Adrenal gland (tissue), 12 donors: Measurements from ENCODE around the gene ITPR1. TPM values are rescaled to one million over a fixed set of nuclear protein-coding genes. Genes with fewer than 3 reads are reported as not detected.

Experiments used
- DNase-seq, 7 donors: peaks; one replicate each; pipeline ENCODE4 v3.0.0-alpha.2; 2019 to 2020
- H3K27ac ChIP-seq, 5 donors: fragments of 200-600 bp; sonication (generic) in 4 of 5; 1 replicate in 3 of 5; 2 replicates in 2 of 5; pipeline versions ENCODE4 v1.5.1 to v1.8.0; 2016 to 2020; ENCODE audit warnings: mild to moderate bottlenecking in 1 of 5
- H3K27me3 ChIP-seq: fragments of 200-600 bp; 2 replicates; pipeline ENCODE4 v1.8.0; 2021
- H3K36me3 ChIP-seq, 2 donors: fragments of 200-600 bp; replicated peaks in 1 of 2; 1 replicate in 1 of 2; 2 replicates in 1 of 2; pipeline versions ENCODE4 v1.5.1 to v1.8.0; 2018 to 2022
- H3K4me1 ChIP-seq, 2 donors: fragments of 200-600 bp; replicated peaks in 1 of 2; 1 replicate in 1 of 2; 2 replicates in 1 of 2; pipeline versions ENCODE4 v1.5.1 to v1.8.0; 2018 to 2021
- H3K4me3 ChIP-seq, 4 donors: fragments of 200-600 bp; sonication (generic) in 3 of 4; one replicate each; pipeline ENCODE4 v1.5.1; 2016 to 2018
- H3K9me3 ChIP-seq, 3 donors: fragments of 200-600 bp; sonication (generic) in 1 of 3; replicated peaks in 1 of 3; 1 replicate in 2 of 3; 2 replicates in 1 of 3; pipeline versions ENCODE4 v1.5.1 to v1.8.0; 2016 to 2021
- POLR2A ChIP-seq, 2 donors: fragments of 450-650 bp; IDR thresholded peaks; one replicate each; pipeline ENCODE4 v1.6.1; 2017; ENCODE audit warnings: antibody characterized with exemption in 2 of 2, mild to moderate bottlenecking in 2 of 2, moderate library complexity in 1 of 2
- WGBS, 4 donors: extraction: QIAGEN DNeasy Blood & Tissue Kit in 2 of 4; methylation state at CpG; one replicate each; pipeline versions ENCODE4 v1.1.5 to v1.1.7; 2013 to 2017; 5-methylcytosine and 5-hydroxymethylcytosine counted together
- intact Hi-C, 2 donors: fragments of 100-400 bp; cut with DNase I; formaldehyde crosslinking; loops; one replicate each; pipeline versions ENCODE4 v1.14.1 to v1.15.0; 2022 to 2023
- polyA plus RNA-seq, 3 donors: library from polyadenylated mRNA; stranded (reverse); fragments of 200-250 nt in 2 of 3; fragments of 350-450 nt in 1 of 3; fragmentation: Illumina TruSeq in 1 of 3; extraction: RNeasy Lipid Tissue Mini Kit (QIAGEN cat#74804) in 1 of 3; gene quantifications; one replicate each; pipeline ENCODE4 v1.2.3, GENCODE V29; 2013 to 2014
- total RNA-seq, 9 donors: library from RNA; depleted of rRNA in 4 of 9; stranded (reverse); fragments of >200 nt in 4 of 9; fragments of 120-200 nt in 1 of 9; fragmentation: NEBNext Ultra II Directional in 1 of 9; extraction: Animal tissue kit (Norgen Biotek cat#: 25700) in 1 of 9; gene quantifications; one replicate each; pipeline versions ENCODE4 v1.1.0 to v1.2.4, GENCODE V29; 2013 to 2023
- TF ChIP-seq, protein P1 (sequence below), 6 experiments: fragments of 450-650 bp in 4 of 6; fragments of 200-600 bp in 2 of 6; sonication (generic) in 1 of 6; IDR thresholded peaks; 1 replicate in 5 of 6; 2 replicates in 1 of 6; pipeline versions ENCODE4 v1.5.1 to v1.8.0; 2016 to 2021; ENCODE audit warnings: antibody characterized with exemption in 6 of 6, mild to moderate bottlenecking in 2 of 6, moderate library complexity in 1 of 6
- donor health status: healthy with polysubstance abuse.
- donor health status: Bipolar disorder and iron deficiency.
- donor health status: DM: yes; HTN: yes; CAD: no.
- donor health status: DM: no; HTN: no; CAD: no.
- donor health status: DM: no; HTN: no; CAD: no.
- donor health status: DM: yes; HTN: yes; CAD: no.

The ITPR1 gene
- total and polyA plus RNA-seq, 12 donors = 21.6 to 198 (median 76.6) TPM

DNA sequence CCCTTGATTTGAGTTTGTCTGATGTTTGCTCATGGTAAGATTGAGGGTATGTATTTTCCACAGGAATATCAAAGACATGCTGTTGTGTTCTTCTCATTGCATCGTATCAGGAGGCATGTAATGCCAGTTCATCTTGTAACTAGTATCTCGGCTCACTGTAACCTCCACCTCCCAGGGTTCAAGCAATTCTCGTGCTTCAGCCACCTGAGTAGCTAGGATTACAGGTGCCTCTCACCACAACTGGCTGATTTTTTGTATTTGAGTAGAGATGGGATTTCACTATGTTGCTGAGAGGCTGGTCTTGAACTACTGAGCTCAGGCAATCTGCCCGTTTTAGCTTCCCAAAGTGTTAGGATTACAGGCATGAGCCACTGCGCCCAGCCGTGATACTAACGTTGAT is 323.2 kb downstream of the ITPR1 start:
- intact Hi-C loops = no loop called here
- Histone ChIP-seq H3K9me3 (no peaks in the 10 kb centered on the region), H3K4me1 (no peaks in the 10 kb centered on the region), H3K4me3 (no peak overlapping the region), H3K36me3 (peaks cover 0 to 23% of the 10 kb centered on the region in 2 donors), H3K27ac (no peak overlapping the region), H3K27me3 (no peaks in the 10 kb centered on the region)
- no peak for DNase-seq
- TF ChIP-seq, protein P1, sequence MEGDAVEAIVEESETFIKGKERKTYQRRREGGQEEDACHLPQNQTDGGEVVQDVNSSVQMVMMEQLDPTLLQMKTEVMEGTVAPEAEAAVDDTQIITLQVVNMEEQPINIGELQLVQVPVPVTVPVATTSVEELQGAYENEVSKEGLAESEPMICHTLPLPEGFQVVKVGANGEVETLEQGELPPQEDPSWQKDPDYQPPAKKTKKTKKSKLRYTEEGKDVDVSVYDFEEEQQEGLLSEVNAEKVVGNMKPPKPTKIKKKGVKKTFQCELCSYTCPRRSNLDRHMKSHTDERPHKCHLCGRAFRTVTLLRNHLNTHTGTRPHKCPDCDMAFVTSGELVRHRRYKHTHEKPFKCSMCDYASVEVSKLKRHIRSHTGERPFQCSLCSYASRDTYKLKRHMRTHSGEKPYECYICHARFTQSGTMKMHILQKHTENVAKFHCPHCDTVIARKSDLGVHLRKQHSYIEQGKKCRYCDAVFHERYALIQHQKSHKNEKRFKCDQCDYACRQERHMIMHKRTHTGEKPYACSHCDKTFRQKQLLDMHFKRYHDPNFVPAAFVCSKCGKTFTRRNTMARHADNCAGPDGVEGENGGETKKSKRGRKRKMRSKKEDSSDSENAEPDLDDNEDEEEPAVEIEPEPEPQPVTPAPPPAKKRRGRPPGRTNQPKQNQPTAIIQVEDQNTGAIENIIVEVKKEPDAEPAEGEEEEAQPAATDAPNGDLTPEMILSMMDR (IDR thresholded peaks at IDR 0.05) = no peak
- WGBS, 4 donors = 95 to 98% (median 96%) methylated on average over 7 of the region's 7 CpGs

DNA sequence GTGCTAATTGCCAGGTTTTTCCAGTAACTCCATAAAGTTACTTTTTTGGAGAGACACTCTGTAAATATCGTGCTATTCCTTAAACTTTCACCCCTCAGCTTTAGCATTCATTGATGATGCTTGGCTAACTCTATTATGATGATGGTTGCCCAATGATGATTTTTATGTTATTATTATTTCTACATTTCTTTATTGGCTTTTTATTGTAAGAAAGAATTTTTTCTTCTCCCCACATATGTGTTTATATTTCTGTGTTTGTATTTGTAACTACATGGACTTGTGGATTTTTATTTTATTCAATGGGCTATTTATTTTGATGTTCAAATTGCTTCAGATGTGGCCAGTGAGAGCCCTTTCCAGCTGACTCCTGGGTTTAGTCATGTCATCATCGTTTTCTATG is 323.6 kb downstream of the ITPR1 start:
- Histone ChIP-seq H3K27ac (no peak overlapping the region), H3K9me3 (no peaks in the 10 kb centered on the region), H3K27me3 (no peaks in the 10 kb centered on the region), H3K36me3 (peaks cover 0 to 23% of the 10 kb centered on the region in 2 donors), H3K4me1 (no peaks in the 10 kb centered on the region), H3K4me3 (no peak overlapping the region)
- 68 to 97% (median 74%) methylated on average over 2 of the region's 2 CpGs for WGBS, 4 donors
- intact Hi-C loops = no loop called here
- no peak for DNase-seq
- TF ChIP-seq, protein P1 (IDR thresholded peaks at IDR 0.05) = no peak

DNA sequence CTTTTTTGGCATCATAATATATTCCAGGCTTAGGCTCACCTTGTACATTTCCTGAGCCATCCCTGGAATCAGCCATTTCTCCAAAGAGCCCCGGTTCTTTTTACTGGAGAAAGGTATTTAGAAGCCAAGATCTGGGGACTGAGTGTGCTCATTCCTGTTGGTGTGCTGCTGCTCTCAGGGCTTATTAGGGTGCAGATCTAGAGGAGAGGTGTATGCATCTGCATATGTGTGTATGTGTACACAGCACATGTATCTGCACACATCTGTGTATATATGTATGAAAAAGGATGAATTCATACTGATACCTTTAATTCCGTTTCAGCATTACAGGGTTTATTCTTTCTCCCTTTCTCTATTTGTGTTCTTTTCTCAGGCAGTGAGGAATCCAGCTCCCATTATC is 324.0 kb downstream of the ITPR1 start:
- Histone ChIP-seq H3K27ac (no peak overlapping the region), H3K9me3 (no peaks in the 10 kb centered on the region), H3K36me3 (peaks cover 0 to 23% of the 10 kb centered on the region in 2 donors), H3K4me3 (no peak overlapping the region), H3K27me3 (no peaks in the 10 kb centered on the region), H3K4me1 (no peaks in the 10 kb centered on the region)
- DNase-seq = no peak
- TF ChIP-seq, protein P1 (IDR thresholded peaks at IDR 0.05) = no peak
- TF ChIP-seq POLR2A (IDR thresholded peaks at IDR 0.05) = no peak
- intact Hi-C loops = no loop called here
- 73 to 98% (median 77%) methylated on average over 2 of the region's 2 CpGs for WGBS, 4 donors

GRCh38 chr3:4818164-4818563 is 325.0 kb downstream of the ITPR1 start:
- peaks cover 0 to 23% of the 10 kb centered on the region in 2 donors for H3K36me3 ChIP-seq

More at GRCh38 chr3:4818164-4818563, 325.0 kb downstream of the ITPR1 start:
- TF ChIP-seq, protein P1 (IDR thresholded peaks at IDR 0.05) = no peak
- no peak for TF ChIP-seq POLR2A (IDR thresholded peaks at IDR 0.05)
- 94 to 98% (median 97%) methylated on average over 10 to 13 of the region's 13 CpGs for WGBS, 4 donors
- Histone ChIP-seq H3K27ac (no peak overlapping the region), H3K9me3 (no peaks in the 10 kb centered on the region), H3K4me3 (no peak overlapping the region), H3K4me1 (no peaks in the 10 kb centered on the region), H3K27me3 (no peaks in the 10 kb centered on the region)
- DNase-seq = no peak
- intact Hi-C loops = no loop called here
